Stimulated activated CD8-positive, alpha-beta memory T cell treated with anti-CD3 and anti-CD28 coated beads, Interleukin-2, amount 100 ng/mL, for 1 hour (primary cell): ENCODE results near the gene MICALL1.

Experiments used
- DNase-seq, 2 donors: peaks; one replicate each; pipeline ENCODE4 v3.0.0-alpha.2; 2020; ENCODE audit warnings: low read depth in 2 of 2

MICALL1 gene

GRCh38 chr22:37982151-37982785, 76.2 kb downstream of the MICALL1 start:
- no peak for DNase-seq

GRCh38 chr22:37982938-37983859, 77.1 kb downstream of the MICALL1 start:
- DNase-seq, result no peak

GRCh38 chr22:37983860-37984791, 78.0 kb downstream of the MICALL1 start, which contains the start of gene SOX10:
TSS of gene SOX10 (minus strand) at chr22:37984555. CDS start at chr22:37983784, 771 bp downstream.
- no peak for DNase-seq

- DNase-seq, result no peak
Observed at GRCh38 chr22:37985050-37985585, 79.0 kb downstream of the MICALL1 start.

- no peak for DNase-seq
Observed at GRCh38 chr22:37985751-37986281, 79.7 kb downstream of the MICALL1 start.

GRCh38 chr22:37986371-37986770, 80.3 kb downstream of the MICALL1 start:
- no peak for DNase-seq

- DNase-seq, result no peak
Observed at GRCh38 chr22:37989146-37990045, 83.3 kb downstream of the MICALL1 start.

GRCh38 chr22:37990301-37990700, 84.2 kb downstream of the MICALL1 start:
- no peak for DNase-seq

- DNase-seq, result no peak
Observed at GRCh38 chr22:37990862-37991261, 84.8 kb downstream of the MICALL1 start.

- no peak for DNase-seq
Observed at GRCh38 chr22:37991731-37992442, 85.8 kb downstream of the MICALL1 start.
